SK-N-SH treated with all-trans-retinoic acid at 6 μM for 48 hours (cell line): Measurements from ENCODE around the gene STAM.

Experiments used
- ATAC-seq: fragments of 200-7000 bp; cut with Tn5 transposase; 3 replicates; pipeline ENCODE4 v1.9.1; 2020; ENCODE audit warnings: mild to moderate bottlenecking, moderate library complexity
- ARNTL ChIP-seq: fragments of 450-650 bp; formaldehyde crosslinking; IDR thresholded peaks from 2 replicates; pipeline ENCODE4 v1.5.0; 2020; ENCODE audit warnings: low read depth, mild to moderate bottlenecking, moderate library complexity, borderline replicate concordance
- BACH2 ChIP-seq: fragments of 250-450 bp; sonication (Bioruptor Pico); IDR thresholded peaks from 2 replicates; pipeline ENCODE4 v1.9.0; 2021; ENCODE audit warnings: mild to moderate bottlenecking, borderline replicate concordance
- CSDC2 ChIP-seq: fragments of 250-450 bp; sonication (Bioruptor Pico); IDR thresholded peaks from 2 replicates; pipeline ENCODE4 v1.5.0; 2020; ENCODE audit warnings: mild to moderate bottlenecking, moderate library complexity
- ESRRG ChIP-seq: fragments of 250-450 bp; sonication (Bioruptor Pico); IDR thresholded peaks from 2 replicates; pipeline ENCODE4 v1.6.1; 2021; ENCODE audit warnings: mild to moderate bottlenecking
- GLIS3 ChIP-seq: fragments of 250-450 bp; sonication (Bioruptor Pico); IDR thresholded peaks from 2 replicates; pipeline ENCODE4 v1.5.0; 2020; ENCODE audit warnings: mild to moderate bottlenecking, moderate library complexity
- ISL1 ChIP-seq: fragments of 250-450 bp; sonication (Bioruptor Pico); IDR thresholded peaks from 2 replicates; pipeline ENCODE4 v2.1.2; 2022; ENCODE audit warnings: mild to moderate bottlenecking, moderate library complexity
- OSR1 ChIP-seq: fragments of 250-450 bp; sonication (Bioruptor Pico); IDR thresholded peaks from 2 replicates; pipeline ENCODE4 v1.8.0; 2022; ENCODE audit warnings: moderate library complexity, mild to moderate bottlenecking, inconsistent platforms
- PPARA ChIP-seq: fragments of 250-450 bp; sonication (Bioruptor Pico); IDR thresholded peaks from 2 replicates; pipeline ENCODE4 v1.5.0; 2020; ENCODE audit warnings: mild to moderate bottlenecking, borderline replicate concordance
- RARB ChIP-seq: fragments of 250-450 bp; sonication (Bioruptor Pico); IDR thresholded peaks from 2 replicates; pipeline ENCODE4 v1.8.0; 2021; ENCODE audit warnings: mild to moderate bottlenecking, moderate library complexity
- SNAI2 ChIP-seq: fragments of 250-450 bp; sonication (Bioruptor Pico); IDR thresholded peaks from 2 replicates; pipeline ENCODE4 v1.5.0; 2020; ENCODE audit warnings: mild to moderate bottlenecking, moderate library complexity
- TCF4 ChIP-seq: fragments of 250-450 bp; sonication (Bioruptor Pico); IDR thresholded peaks from 2 replicates; pipeline ENCODE4 v1.8.0; 2021; ENCODE audit warnings: mild to moderate bottlenecking, moderate library complexity, borderline replicate concordance
- TOX ChIP-seq: fragments of 250-450 bp; sonication (Bioruptor Pico); IDR thresholded peaks from 2 replicates; pipeline ENCODE4 v1.8.0; 2021; ENCODE audit warnings: mild to moderate bottlenecking, moderate library complexity, borderline replicate concordance
- ZC3H10 ChIP-seq: fragments of 250-450 bp; sonication (Bioruptor Pico); IDR thresholded peaks from 2 replicates; pipeline ENCODE4 v1.5.1; 2021; ENCODE audit warnings: mild to moderate bottlenecking, moderate library complexity
- ZFP3 ChIP-seq: fragments of 250-450 bp; sonication (Bioruptor Pico); IDR thresholded peaks from 2 replicates; pipeline ENCODE4 v1.5.0; 2020; ENCODE audit warnings: mild to moderate bottlenecking, moderate library complexity
- ZFP30 ChIP-seq: fragments of 450-650 bp; formaldehyde crosslinking; IDR thresholded peaks from 2 replicates; pipeline ENCODE4 v1.5.0; 2022; ENCODE audit warnings: mild to moderate bottlenecking, moderate library complexity
- ZNF565 ChIP-seq: fragments of 450-650 bp; formaldehyde crosslinking; conservative IDR thresholded peaks from 2 replicates; pipeline ENCODE4 v1.5.0; 2020; ENCODE audit warnings: low read depth, mild to moderate bottlenecking, moderate library complexity
- ZNF70 ChIP-seq: fragments of 450-650 bp; formaldehyde crosslinking; IDR thresholded peaks from 2 replicates; pipeline ENCODE4 v1.5.0; 2020; ENCODE audit warnings: mild to moderate bottlenecking, moderate library complexity
- ZNF8 ChIP-seq: fragments of 450-650 bp; formaldehyde crosslinking; IDR thresholded peaks from 2 replicates; pipeline ENCODE4 v1.5.0; 2020; ENCODE audit warnings: mild to moderate bottlenecking, moderate library complexity
- TF ChIP-seq, protein P1 (sequence below): fragments of 250-450 bp; sonication (Bioruptor Pico); IDR thresholded peaks from 2 replicates; pipeline ENCODE4 v1.5.1; 2021; ENCODE audit warnings: mild to moderate bottlenecking, moderate library complexity
- TF ChIP-seq, protein P2 (sequence below): fragments of 250-450 bp; sonication (Bioruptor Pico); IDR thresholded peaks from 2 replicates; pipeline ENCODE4 v1.8.0; 2021; ENCODE audit warnings: low read depth, mild to moderate bottlenecking, moderate library complexity, borderline replicate concordance
- TF ChIP-seq, protein P3 (sequence below): fragments of 250-450 bp; sonication (Bioruptor Pico); IDR thresholded peaks from 2 replicates; pipeline ENCODE4 v1.8.0; 2020; ENCODE audit warnings: mild to moderate bottlenecking, moderate library complexity, borderline replicate concordance
- TF ChIP-seq, protein P4 (sequence below): fragments of 250-450 bp; sonication (Bioruptor Pico); IDR thresholded peaks from 2 replicates; pipeline ENCODE4 v1.5.0; 2020; ENCODE audit warnings: mild to moderate bottlenecking, moderate library complexity

STAM gene

DNA sequence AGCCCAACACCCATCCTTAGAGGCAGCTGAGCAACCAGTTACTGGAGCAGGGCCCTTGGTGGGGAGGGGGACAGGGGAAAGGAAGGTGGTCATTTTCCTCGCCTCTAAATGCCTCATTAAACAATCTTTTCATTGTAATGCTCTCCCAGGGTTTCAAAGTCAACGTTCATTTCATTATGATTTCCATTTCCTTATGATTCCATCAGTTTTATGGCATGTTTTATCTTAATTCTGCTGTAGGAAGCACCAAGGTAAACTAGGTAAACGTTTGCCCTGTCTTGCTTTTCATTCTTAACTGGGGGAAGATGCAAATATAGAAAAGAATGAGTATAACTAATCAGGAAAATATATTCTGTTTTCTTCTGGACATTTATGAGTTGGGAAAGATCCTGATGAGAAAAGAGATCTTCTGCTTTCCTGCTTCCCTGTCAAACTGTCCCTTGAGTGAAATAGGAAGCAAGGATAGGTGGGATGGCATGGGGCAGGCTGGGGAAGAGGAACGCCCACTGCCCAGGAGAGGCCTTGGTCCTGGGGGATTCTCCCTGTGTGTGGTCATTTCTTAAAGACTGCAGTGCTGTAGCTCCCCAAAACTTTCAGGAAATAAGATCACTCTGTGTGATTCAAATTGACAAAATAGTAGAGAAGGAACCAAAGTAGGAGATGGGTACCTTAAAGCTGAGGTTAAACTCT lies 87.5 kb downstream of the STAM start:
- TF ChIP-seq GLIS3, result no peak
- TF ChIP-seq ZNF70 (CRISPR knock-in tag), result no peak
- TF ChIP-seq PPARA (CRISPR knock-in tag), result no peak
- TF ChIP-seq ARNTL (CRISPR knock-in tag), result no peak
- TF ChIP-seq ZNF565 (CRISPR knock-in tag), result no peak
- no peak for TF ChIP-seq ZC3H10 (CRISPR knock-in tag)
- no peak for TF ChIP-seq CSDC2 (CRISPR knock-in tag)
- TF ChIP-seq ZFP30 (CRISPR knock-in tag), result no peak
- TF ChIP-seq BACH2 (CRISPR knock-in tag), result no peak
- TF ChIP-seq, protein P1, sequence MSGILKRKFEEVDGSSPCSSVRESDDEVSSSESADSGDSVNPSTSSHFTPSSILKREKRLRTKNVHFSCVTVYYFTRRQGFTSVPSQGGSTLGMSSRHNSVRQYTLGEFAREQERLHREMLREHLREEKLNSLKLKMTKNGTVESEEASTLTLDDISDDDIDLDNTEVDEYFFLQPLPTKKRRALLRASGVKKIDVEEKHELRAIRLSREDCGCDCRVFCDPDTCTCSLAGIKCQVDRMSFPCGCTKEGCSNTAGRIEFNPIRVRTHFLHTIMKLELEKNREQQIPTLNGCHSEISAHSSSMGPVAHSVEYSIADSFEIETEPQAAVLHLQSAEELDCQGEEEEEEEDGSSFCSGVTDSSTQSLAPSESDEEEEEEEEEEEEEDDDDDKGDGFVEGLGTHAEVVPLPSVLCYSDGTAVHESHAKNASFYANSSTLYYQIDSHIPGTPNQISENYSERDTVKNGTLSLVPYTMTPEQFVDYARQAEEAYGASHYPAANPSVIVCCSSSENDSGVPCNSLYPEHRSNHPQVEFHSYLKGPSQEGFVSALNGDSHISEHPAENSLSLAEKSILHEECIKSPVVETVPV (CRISPR knock-in tag), result no peak
- TF ChIP-seq ZFP3 (CRISPR knock-in tag), result no peak
- TF ChIP-seq, protein P2, sequence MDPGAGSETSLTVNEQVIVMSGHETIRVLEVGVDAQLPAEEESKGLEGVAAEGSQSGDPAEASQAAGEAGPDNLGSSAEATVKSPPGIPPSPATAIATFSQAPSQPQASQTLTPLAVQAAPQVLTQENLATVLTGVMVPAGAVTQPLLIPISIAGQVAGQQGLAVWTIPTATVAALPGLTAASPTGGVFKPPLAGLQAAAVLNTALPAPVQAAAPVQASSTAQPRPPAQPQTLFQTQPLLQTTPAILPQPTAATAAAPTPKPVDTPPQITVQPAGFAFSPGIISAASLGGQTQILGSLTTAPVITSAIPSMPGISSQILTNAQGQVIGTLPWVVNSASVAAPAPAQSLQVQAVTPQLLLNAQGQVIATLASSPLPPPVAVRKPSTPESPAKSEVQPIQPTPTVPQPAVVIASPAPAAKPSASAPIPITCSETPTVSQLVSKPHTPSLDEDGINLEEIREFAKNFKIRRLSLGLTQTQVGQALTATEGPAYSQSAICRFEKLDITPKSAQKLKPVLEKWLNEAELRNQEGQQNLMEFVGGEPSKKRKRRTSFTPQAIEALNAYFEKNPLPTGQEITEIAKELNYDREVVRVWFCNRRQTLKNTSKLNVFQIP, result no peak
- no peak for TF ChIP-seq SNAI2 (CRISPR knock-in tag)
- no peak for TF ChIP-seq RARB (CRISPR knock-in tag)
- TF ChIP-seq TCF4 (CRISPR knock-in tag), result no peak
- TF ChIP-seq, all 23 proteins: peak for 0
- no peak for ATAC-seq

DNA sequence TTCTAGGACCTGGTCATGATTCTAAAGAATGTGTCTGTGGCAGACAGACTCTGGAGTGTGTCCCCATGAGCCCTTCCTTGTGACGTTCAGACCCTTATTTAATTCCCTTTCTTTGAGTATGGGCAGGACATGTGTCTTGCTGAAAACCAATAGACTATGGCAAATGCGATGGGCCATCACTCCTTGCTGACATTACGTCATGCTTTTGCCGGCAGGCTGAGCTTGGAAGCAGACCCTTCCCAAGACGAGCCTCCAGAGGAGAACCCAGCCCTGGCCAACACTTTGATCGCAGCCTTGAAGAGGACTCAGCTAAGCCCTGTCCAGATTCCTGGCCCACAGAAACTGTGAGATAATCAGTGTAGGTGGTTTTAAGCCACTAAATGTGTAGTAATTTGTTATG lies 89.7 kb downstream of the STAM start:
- TF ChIP-seq, protein P3, sequence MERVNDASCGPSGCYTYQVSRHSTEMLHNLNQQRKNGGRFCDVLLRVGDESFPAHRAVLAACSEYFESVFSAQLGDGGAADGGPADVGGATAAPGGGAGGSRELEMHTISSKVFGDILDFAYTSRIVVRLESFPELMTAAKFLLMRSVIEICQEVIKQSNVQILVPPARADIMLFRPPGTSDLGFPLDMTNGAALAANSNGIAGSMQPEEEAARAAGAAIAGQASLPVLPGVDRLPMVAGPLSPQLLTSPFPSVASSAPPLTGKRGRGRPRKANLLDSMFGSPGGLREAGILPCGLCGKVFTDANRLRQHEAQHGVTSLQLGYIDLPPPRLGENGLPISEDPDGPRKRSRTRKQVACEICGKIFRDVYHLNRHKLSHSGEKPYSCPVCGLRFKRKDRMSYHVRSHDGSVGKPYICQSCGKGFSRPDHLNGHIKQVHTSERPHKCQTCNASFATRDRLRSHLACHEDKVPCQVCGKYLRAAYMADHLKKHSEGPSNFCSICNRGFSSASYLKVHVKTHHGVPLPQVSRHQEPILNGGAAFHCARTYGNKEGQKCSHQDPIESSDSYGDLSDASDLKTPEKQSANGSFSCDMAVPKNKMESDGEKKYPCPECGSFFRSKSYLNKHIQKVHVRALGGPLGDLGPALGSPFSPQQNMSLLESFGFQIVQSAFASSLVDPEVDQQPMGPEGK, result no peak
- TF ChIP-seq ARNTL (CRISPR knock-in tag) (no peak), TCF4 (CRISPR knock-in tag) (no peak), BACH2 (CRISPR knock-in tag) (no peak), ZFP30 (CRISPR knock-in tag) (no peak), ZNF565 (CRISPR knock-in tag) (no peak), ZNF70 (CRISPR knock-in tag) (no peak), RARB (CRISPR knock-in tag) (no peak), ISL1 (CRISPR knock-in tag) (no peak), ZNF8 (no peak), OSR1 (CRISPR knock-in tag) (no peak), CSDC2 (CRISPR knock-in tag) (no peak), ESRRG (CRISPR knock-in tag) (no peak), SNAI2 (CRISPR knock-in tag) (no peak), PPARA (CRISPR knock-in tag) (no peak), TOX (no peak), ZFP3 (CRISPR knock-in tag) (no peak)
- TF ChIP-seq, protein P2, result no peak
- TF ChIP-seq, protein P4, sequence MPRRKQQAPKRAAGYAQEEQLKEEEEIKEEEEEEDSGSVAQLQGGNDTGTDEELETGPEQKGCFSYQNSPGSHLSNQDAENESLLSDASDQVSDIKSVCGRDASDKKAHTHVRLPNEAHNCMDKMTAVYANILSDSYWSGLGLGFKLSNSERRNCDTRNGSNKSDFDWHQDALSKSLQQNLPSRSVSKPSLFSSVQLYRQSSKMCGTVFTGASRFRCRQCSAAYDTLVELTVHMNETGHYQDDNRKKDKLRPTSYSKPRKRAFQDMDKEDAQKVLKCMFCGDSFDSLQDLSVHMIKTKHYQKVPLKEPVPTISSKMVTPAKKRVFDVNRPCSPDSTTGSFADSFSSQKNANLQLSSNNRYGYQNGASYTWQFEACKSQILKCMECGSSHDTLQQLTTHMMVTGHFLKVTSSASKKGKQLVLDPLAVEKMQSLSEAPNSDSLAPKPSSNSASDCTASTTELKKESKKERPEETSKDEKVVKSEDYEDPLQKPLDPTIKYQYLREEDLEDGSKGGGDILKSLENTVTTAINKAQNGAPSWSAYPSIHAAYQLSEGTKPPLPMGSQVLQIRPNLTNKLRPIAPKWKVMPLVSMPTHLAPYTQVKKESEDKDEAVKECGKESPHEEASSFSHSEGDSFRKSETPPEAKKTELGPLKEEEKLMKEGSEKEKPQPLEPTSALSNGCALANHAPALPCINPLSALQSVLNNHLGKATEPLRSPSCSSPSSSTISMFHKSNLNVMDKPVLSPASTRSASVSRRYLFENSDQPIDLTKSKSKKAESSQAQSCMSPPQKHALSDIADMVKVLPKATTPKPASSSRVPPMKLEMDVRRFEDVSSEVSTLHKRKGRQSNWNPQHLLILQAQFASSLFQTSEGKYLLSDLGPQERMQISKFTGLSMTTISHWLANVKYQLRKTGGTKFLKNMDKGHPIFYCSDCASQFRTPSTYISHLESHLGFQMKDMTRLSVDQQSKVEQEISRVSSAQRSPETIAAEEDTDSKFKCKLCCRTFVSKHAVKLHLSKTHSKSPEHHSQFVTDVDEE (CRISPR knock-in tag), result no peak
- TF ChIP-seq, protein P1 (CRISPR knock-in tag), result no peak
- TF ChIP-seq, all 23 proteins: peak for 0
- no peak for ATAC-seq
